SW480 (cell line): ENCODE measurements around the gene NOTCH2.
"Not testable (repeated sequence)": the region's sequence is repeated elsewhere in the genome, so short reads cannot be mapped to it uniquely, and the experiment has no call there.

Experiments
- DNase-seq: peaks from one replicate; pipeline ENCODE4 v3.0.0-alpha.2; 2016; ENCODE audit warnings: low spot score

NOTCH2 gene

DNA sequence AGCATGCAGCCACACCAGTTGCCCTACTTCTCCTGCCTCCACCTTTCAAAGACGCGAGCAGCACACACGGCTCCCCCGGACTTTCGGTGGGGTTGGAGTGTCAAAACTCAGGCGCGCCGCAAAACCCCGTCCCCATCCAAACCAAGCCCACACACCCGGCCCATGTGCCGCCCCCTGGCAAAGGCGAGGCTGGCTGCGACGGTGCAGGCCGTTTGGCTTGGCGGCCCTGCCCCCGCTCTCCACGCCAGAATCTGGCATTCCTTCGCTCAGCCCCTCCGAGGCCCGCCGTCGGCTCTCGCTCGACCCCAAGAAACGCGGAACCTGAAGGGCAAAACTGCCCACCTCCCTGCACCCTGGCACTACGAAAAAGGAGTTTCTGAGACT, 787 bp downstream of the NOTCH2 start:
- not testable (repeated sequence) for DNase-seq

DNA sequence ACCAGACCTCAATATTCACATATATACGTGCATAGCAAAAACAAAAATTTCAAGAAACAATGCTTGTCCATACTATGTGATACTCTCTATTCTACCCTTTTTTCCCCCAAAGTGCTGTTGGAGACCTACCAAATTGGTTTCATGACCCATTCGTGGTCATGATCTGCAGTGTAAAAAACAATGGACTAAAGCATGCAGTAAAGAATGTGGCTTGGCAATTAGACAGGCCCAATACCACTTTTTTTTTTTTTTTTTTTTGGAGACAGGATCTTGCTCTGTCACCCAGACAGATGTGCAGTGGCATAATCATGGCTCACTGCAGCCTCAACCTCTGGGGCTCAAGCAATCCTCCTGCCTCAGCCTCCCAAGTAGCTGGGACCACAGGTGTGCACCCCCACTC, 21.3 kb downstream of the NOTCH2 start:
- DNase-seq = not testable (repeated sequence)

- DNase-seq = not testable (repeated sequence)
These were observed 27.7 kb downstream of the NOTCH2 start for GRCh38 chr1:120041771-120042170.

DNA sequence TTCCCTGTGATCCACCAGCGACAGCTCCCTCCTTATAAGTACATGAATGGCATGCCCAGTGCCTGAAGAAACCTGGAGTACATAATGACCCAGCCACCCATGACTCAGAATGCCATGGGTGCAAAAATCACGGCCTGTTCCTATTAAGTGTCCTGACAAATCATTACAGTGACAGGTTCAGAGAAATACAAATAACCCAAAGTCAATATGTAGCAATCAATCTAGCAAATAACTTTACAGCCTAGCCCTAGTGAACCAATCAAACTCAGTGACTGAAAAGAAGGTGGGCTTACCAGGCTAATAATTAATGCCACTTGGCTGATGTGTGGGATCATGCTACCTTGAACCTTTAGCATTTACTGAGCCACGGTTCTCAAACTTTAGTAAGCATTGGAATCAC, 37.2 kb downstream of the NOTCH2 start:
- DNase-seq = not testable (repeated sequence)

DNA sequence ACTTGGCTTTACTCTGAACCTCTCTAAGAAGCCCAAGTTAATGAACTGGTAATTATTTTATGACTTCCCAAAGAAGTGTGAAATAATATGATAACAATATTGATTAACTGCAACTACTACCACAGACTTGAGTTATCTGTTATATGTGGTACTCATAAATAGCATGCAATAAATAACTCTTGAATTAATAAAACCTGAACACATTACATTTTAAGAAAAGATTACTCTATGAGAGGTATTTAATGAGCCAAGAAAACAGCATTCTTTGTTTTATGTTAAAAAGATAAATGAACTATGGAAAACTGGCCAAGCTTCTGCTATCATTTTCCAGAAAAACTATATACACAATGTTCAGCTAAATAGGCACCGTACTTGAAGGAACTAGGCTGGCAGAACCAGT, 45.7 kb downstream of the NOTCH2 start:
- DNase-seq = not testable (repeated sequence)

DNA sequence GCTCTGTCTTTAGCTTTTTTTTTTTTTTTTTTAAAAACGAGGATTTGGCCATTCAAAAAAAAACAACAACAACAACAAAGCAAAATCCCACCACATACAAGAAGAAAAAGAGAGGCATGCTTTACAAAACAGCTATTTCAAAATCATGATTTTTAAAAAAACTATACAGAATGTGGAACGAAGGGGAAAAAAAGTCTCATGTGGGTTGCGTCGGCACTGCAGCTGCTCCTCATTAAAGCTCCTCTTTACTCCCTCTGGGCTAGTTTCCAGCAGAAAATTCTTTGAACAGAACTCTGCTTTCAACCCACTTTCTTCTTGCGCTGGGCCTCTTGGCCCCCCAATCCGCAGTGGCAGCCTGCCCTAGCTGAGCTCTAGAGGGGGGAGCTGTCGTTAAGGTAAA, 54.5 kb downstream of the NOTCH2 start:
- not testable (repeated sequence) for DNase-seq

GRCh38 chr1:120008320-120008719, 61.1 kb downstream of the NOTCH2 start:
- not testable (repeated sequence) for DNase-seq

DNA sequence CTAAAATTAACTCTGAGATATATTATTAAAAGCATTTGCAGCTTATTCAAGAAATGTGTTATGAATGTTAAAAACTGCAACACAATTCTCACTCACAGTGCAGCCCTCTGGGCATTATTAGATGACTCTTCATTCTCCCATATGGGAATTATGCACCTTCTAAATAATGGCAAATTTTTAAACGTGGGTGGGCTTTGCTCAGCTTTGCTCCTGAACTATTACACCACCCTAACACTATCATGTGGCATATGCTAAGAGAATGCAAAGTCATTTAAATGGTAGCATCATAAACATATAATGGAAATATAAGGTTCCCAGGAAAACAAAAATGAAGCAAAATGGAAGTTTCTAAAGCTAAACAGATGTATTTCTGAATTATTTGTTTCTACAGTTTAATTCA, 61.6 kb downstream of the NOTCH2 start:
- DNase-seq = not testable (repeated sequence)

DNA sequence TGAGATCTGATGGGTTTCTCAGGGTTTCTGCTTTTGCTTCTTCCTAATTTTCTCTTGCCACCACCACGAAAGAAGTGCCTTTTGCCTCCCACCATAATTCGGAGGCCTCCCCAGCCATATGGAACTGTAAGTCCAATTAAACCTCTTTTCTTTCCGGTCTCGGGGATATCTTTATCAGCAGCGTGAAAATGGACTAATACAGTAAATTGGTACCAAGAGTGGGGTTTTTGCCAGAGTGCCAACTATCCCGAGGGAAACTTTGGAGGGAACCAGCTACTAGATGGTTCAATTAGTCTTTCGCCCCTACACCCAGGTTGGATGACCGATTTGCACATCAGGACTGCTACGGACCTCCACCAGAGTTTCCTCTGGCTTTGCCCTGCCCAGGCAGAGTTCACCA, 68.4 kb downstream of the NOTCH2 start:
- DNase-seq = not testable (repeated sequence)

DNA sequence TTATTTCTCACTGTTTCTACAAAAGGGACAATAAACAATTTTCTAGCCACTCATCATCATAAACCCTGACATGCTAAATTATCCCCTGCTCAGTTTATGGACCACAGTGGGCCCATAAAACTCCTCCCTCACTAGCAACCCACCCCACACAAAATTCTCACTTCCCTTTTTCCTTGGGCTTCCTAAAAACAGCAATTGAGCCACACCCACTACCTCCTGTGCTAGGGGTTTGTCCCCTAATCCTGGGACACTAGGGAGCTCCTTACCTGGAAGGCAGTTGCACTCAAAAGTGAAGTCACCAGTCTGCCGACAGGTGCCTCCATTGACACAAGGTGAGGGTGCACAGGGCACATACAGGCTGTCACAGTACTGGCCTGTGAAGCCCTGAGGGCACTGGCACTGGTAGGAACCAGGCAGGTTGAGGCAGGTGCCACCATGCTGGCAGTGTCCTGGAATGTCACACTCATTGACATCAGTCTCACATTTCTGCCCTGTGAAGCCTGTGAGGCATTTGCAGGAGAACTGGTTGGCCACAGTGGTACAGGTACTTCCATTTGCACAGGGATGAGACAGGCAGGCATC, 72.6 kb downstream of the NOTCH2 start:
- DNase-seq = not testable (repeated sequence)

DNA sequence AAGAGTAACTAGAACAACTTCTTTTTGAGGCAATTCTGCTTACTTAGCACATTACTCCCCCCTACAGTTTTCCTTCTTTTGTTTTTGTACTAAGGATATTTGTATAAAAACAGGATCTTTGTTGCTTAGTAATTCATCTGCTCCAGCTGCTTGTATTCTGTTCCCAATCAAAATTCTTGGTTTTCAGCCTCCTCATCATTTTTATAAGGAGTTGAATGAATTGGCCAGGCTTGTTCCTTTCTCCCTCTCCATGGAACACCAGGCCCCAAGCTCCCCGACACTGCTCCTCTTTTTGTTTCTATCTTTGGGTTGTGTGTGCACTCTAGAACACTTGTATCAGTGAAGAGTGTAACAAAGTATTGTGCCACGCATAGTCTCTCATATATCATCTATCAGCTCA, 73.5 kb downstream of the NOTCH2 start:
- not testable (repeated sequence) for DNase-seq

DNA sequence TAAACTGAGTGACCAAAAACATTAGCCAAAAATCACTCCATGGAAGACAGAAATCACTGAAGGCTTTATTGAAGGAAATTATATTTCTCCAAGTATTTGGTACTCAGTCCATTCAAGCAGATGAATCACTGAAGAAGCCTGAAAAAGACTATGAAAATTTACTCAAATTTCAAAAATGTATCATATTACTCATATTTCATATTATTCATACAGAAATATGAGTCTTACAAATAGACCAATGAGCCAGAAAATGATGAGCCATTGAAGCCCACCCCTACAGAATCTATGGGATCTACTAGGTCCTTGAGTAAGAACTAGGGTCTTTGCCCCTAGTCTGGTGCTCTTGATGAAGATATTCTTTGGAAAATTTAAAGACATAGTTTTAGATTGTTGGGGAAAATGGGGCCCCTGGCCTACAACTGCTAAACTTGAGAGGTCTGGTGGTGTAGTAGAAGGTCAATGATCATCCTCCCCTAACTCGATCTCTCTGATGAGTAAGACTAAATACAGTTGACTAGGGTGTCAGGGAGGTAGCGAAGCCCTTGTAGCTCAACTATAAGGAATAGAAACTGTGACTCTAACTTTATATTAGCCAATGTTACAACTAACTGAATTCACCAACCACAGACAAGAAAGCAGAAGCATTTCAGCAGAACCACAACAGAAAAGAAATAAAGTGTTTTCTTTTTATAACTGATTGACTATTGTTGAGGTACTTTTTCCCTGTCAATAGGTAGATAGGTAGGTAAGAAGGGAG, 81.0 kb downstream of the NOTCH2 start:
- no peak for DNase-seq

GRCh38 chr1:119987686-119988085, 81.8 kb downstream of the NOTCH2 start:
- no peak for DNase-seq

DNA sequence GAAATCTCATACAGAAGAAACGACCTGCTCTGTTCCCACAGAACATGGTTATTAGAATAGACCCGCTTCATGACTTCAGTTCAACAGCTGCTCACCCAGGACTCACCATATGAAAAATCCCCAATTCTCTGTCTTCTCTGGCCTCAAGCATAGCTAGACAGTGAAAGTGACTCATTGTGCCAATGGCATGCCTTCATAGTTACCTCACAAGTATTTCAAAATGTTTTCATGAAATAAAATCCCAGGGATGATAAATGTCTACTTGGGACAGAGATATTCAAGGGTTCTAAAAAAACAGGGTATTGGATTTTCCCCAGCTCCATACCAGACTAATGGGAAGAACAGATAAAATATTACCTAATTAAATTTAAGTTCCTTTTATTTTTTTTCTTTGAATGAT, 82.3 kb downstream of the NOTCH2 start:
- no peak for DNase-seq

GRCh38 chr1:119986007-119986497, 83.4 kb downstream of the NOTCH2 start:
- DNase-seq = no peak

DNA sequence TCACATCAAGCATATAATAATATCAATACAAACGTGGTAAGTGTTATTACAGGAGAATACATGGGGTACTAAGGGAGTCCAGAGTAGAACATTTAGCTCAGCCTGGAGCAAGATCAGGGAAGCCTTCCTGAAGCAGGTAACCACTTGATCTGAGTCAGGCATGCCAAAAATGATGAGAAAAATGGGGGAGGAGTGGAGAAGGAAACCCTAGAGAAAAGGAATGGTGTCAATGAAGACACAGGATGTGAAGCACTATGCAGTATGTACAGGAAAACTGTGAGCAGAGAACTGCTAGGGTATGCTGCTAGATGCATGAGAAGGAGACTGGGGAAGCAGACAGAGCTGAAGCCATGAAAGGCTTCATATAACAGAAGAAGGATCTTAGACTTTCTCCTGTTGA, 84.7 kb downstream of the NOTCH2 start:
- no peak for DNase-seq

GRCh38 chr1:119981986-119982815, 87.3 kb downstream of the NOTCH2 start:
- DNase-seq = no peak

- no peak for DNase-seq
These were observed 88.0 kb downstream of the NOTCH2 start for GRCh38 chr1:119981496-119981895.

DNA sequence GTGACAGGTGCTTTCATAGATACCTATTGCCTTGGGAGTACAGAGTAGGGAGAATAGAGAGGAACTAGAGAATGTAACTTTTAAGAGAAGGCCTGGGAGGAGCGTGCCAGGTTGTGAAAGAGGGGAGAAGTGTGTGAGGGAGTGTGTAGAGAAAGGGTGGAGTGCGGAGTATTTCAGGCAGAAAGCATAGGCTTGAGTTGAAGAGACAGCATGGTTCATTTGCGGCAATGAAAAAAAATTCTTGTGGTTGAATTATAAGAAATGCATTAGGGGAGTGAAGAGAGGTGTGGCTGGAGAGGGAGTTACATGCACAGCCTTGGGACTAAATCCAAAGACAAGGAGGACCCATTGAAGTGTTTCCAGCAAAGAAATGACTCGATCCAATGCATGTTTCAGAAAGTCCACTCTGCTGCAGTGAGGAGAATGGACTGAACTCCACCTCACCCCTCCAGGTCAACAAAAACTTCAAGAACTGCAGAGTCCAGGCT, 91.4 kb downstream of the NOTCH2 start:
- DNase-seq = no peak

GRCh38 chr1:119977113-119977736, 92.2 kb downstream of the NOTCH2 start:
- not testable (repeated sequence) for DNase-seq

- DNase-seq = not testable (repeated sequence)
These were observed 93.7 kb downstream of the NOTCH2 start for GRCh38 chr1:119975582-119976254.
